H4 (cell line): ENCODE measurements around the gene CERS5. TPM values are rescaled to one million over a fixed set of nuclear protein-coding genes. Genes with fewer than 3 reads are reported as not detected.

ENCODE experiments used
- DNase-seq: peaks from one replicate; pipeline ENCODE4 v3.0.0-alpha.2; 2015; ENCODE audit warnings: low spot score
- total RNA-seq: library from RNA; depleted of rRNA; stranded (reverse); fragments of >200 nt; shearing (Covaris generic); gene quantifications from 2 replicates; pipeline ENCODE4 v1.2.3, GENCODE V29; 2014; rRNA removed

Gene CERS5
- total RNA-seq, result 11.7 and 15.8 TPM in 2 replicates

- peak; percentile 95 for DNase-seq
Observed at GRCh38 chr12:50167049-50167828, at the start of gene CERS5. CERS5 (minus strand) TSS chr12:50167369; CDS start chr12:50167297, 72 bp downstream.

- peak; percentile 33 for DNase-seq
Observed at GRCh38 chr12:50215033-50215432, 47.9 kb upstream of the CERS5 start.

DNA sequence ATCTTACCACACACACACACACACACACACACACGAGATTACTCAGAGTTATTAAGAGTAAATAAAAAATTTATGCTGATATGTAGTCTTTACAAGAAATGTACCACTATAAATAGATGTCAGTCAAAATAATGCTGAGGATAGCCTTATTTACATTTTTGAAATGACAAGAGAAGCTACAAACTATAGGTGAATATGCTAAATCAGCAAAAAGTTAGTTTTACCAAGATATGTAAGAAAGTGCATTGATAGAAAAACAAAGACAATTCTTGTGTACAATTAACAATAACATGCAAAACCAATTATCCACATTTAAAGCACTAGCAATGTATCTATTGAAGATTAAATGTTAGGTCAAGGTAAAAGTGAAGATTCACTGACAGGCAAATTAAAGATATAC, 46.8 kb upstream of the CERS5 start:
- DNase-seq, result no peak

GRCh38 chr12:50213439-50213838, 46.3 kb upstream of the CERS5 start:
- no peak for DNase-seq

GRCh38 chr12:50212071-50212467, 44.9 kb upstream of the CERS5 start:
- no peak for DNase-seq

- no peak for DNase-seq
Observed at GRCh38 chr12:50211392-50212070, 44.4 kb upstream of the CERS5 start.

DNA sequence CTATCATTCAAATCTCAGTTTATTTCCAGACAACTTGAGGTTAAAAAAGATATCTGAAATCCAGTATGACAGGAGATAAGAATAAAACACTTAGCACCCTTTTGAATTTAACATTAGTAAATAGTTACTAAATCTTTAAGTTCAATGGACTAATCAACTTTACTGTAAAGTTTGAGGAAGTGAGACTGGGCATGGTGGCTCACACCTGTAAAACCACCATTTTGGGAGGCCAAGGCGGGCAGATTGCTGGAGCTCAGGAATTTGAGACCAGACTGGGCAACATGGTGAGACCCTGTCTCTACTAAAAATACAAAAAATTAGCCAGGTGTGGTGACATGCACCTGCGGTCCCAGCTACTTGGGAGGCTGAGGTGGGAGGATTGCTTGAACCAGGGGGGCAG, 40.3 kb upstream of the CERS5 start:
- DNase-seq, result no peak

DNA sequence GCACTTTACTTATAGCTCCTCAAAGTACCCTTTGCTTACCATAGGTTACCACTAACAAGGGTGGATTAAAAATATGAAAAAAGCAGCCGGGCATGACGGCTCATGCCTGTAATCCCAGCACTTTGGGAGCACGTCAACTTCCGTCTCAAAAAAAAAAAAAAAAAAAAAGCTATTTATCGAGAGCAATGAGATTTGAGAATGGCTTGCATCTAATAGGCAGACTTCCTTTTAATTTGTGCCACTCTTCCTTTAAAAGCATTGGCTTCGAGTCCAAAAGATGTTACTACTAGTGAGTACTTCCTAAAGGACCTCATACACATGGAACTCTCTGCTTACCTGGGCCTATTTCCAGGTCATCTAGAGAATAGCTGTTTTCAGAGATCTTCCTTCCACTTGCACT, 38.5 kb upstream of the CERS5 start:
- DNase-seq, result no peak

GRCh38 chr12:50203691-50204090, 36.5 kb upstream of the CERS5 start:
- DNase-seq, result no peak

DNA sequence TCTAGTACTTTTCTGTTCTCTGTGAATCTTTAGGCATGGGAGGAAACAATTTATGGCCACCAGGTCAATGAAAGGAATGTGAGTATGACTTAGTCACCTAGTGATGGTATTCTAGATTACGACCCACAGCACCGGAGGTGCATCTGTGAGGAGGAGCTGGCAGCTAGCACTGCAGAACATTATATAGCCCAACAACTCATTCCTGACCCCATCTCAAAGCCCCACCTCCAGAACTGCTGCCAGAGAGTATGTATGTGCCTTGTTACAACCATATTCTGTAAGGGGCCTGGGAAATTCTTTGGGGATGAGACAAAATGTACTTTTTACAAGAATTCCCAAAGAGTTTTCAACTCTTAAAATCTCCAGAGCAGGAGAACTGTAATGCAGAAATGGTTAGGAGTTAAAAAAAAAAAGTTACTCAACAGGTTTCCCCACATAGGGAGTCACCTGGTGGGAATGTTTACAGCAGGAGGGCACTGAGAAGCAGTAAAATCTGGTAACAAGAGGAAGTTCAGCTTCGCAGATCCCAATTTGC, 34.9 kb upstream of the CERS5 start:
- no peak for DNase-seq

GRCh38 chr12:50200552-50201273, 33.5 kb upstream of the CERS5 start:
- DNase-seq, result no peak

DNA sequence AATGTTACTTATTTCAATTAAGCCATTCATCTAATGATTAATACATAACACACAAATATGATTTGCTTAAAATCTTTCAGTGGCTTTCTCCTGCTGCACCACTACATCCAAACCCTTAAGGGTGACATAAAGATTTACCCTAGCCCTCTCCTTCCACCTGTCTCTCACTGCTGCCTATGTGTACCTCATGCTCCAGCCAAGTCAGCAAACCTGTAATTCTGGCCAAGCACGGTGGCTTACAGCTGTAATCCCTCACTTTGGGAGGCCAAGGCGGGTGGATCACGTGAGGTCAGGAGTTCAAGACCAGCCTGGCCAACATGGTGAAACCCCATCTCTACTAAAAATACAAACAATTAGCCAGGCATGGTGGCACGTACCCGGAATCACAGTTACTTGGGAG, 31.7 kb upstream of the CERS5 start:
- DNase-seq, result no peak

DNA sequence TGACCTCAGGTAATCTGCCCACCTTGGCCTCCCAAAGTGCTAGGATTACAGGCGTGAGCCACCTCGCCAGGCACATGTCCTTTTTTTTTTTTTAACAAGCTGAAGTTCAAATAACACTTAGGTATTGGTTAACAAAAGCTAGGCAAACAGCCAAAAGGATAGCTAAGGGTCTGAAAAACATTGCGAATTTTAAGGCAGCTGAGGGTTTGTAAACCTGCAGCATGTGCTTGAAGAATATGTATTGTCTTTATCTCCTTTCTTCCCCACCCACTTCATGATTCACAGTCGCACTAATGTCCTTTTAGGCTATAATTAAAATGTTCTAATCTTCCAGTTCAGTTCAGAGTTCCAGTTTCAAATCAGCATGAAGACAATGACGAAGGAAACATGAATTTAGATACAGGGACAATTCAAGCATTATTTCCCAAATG, 30.1 kb upstream of the CERS5 start:
- no peak for DNase-seq

GRCh38 chr12:50196537-50196936, 29.4 kb upstream of the CERS5 start:
- no peak for DNase-seq

DNA sequence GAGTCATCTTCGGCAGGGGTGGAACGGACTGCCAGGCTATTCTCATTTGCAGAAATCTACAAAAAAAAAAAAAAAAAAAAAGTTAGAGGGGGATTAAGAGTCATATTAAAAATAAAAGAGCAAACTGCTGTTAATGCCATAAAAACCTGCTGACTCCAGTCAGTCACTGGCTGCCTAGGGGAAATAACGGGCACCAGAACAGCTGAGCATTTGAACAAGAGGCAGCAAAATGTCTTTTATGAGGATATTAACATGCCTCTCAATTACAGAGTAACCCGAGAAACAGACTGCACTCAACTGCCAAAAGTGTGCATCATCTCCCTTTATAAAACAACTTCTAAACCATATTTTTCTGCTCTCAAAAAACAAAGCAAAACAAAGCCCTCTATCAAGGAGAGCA, 28.7 kb upstream of the CERS5 start:
- no peak for DNase-seq

DNA sequence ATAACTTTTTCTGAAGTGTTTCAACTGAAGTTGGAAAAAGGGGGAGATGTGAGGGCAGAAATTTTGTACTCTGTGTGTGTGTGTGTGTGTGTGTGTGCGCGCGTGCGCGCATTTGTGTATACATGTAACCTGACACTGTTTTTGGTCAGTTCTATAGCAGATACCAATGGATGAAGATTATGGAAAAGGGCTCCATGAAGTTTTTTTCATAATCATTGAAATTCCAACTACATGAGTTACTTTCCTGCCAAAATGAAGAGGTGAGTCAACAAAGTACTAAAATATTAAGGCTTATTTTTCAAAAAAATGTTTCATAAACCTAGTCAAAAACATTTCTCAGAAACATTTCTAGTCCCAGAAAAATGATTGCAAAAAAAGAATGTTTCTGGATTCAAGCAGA, 25.7 kb upstream of the CERS5 start:
- DNase-seq, result no peak

DNA sequence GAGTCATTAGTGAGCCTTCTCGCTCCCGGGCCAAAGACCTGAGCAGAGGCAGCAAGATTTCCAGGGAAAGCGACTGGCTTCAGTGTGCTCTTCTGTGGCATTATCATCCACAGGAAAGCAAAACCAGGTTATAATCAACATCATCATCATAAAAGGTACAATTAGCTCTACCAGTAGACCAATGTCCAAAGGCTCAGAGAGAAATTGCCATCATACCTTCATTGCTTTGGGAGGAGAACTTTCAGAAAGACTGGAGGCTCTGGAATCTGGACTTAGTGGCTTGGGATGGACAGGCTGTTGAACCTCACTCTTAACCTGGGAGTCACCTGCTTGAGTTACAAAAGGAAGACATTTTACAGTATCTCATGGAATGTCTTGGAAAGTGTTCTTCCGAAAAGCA, 25.1 kb upstream of the CERS5 start:
- no peak for DNase-seq

DNA sequence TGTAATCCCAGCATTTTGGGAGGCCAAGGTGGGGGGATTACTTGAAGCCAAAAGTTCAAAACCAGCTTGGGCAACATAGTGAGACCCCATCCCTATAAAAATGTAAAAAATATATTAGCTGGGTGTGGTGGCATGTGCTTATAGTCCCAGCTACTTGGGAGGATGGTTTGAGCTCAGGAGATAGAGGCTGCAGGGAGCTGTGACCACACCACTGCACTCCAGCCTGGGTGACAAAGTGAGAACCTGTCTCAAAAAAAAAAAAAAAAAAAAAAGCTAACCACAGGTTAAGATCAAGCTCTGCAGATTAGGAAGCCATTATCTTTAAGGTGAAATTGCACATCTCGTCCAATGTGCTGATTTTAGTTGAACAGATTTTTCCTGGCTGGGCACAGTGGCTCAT, 23.7 kb upstream of the CERS5 start:
- DNase-seq, result no peak

GRCh38 chr12:50188875-50189575, 21.9 kb upstream of the CERS5 start:
- DNase-seq, result no peak

- no peak for DNase-seq
Observed at GRCh38 chr12:50188241-50188781, 21.1 kb upstream of the CERS5 start.

GRCh38 chr12:50187084-50187900, 20.1 kb upstream of the CERS5 start:
- peak; percentile 73 for DNase-seq
